Measurements from ENCODE around the gene ENDOG. TPM values are rescaled to one million over a fixed set of nuclear protein-coding genes. Genes with fewer than 3 reads are reported as not detected.
"Not testable (repeated sequence)": the region's sequence is repeated elsewhere in the genome, so short reads cannot be mapped to it uniquely, and the experiment has no call there.

The ENDOG gene
- total RNA-seq, 1 experiment from 2014 or later: 25.8 TPM

- ChIA-PET CTCF (interaction anchor here (0.5 to 1.7 kb wide), 3 partner anchors 20 to 216 kb away, joined by 4 to 6 read pairs (median 4); partner anchors contain the start of genes ENDOG and SH3GLB2), POLR2A (interaction anchor here (0.5 to 0.6 kb wide), 2 partner anchors 111 to 114 kb away, joined by 4 to 12 read pairs; no protein-coding TSS in a partner anchor)
- no peak overlapping the region for H3K4me3 Mint-ChIP-seq
- H3K27me3 Mint-ChIP-seq (ENCODE audit: low read depth): no peaks in the 10 kb centered on the region
- H3K36me3 Mint-ChIP-seq: peaks cover 38% of the 10 kb centered on the region
- no peaks in the 10 kb centered on the region for H3K4me1 Mint-ChIP-seq
- ATAC-seq (no peak), DNase-seq (ENCODE audit: low spot score) (no peak)
- H3K9me3 Mint-ChIP-seq: no peaks in the 10 kb centered on the region
- TF ChIP-seq SMAD4 (CRISPR knock-in tag; IDR thresholded peaks at IDR 0.05) (no peak), GABPB1 (CRISPR knock-in tag; IDR thresholded peaks at IDR 0.05) (0 out of 2 replicates have a peak, but pooled peaks have one; percentile 18), NFE2L1 (CRISPR knock-in tag; IDR thresholded peaks at IDR 0.05) (no peak), ZNF138 (CRISPR knock-in tag; conservative IDR thresholded peaks at IDR 0.05) (no peak), NR1H2 (CRISPR knock-in tag; IDR thresholded peaks at IDR 0.05) (no peak)
- TF ChIP-seq, protein P1, sequence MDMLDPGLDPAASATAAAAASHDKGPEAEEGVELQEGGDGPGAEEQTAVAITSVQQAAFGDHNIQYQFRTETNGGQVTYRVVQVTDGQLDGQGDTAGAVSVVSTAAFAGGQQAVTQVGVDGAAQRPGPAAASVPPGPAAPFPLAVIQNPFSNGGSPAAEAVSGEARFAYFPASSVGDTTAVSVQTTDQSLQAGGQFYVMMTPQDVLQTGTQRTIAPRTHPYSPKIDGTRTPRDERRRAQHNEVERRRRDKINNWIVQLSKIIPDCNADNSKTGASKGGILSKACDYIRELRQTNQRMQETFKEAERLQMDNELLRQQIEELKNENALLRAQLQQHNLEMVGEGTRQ (CRISPR knock-in tag; IDR thresholded peaks at IDR 0.05): no peak
- H3K27ac Mint-ChIP-seq: no peak overlapping the region
These were observed 20.0 kb downstream of the ENDOG start for GRCh38 chr9:128838338-128838737.

DNA sequence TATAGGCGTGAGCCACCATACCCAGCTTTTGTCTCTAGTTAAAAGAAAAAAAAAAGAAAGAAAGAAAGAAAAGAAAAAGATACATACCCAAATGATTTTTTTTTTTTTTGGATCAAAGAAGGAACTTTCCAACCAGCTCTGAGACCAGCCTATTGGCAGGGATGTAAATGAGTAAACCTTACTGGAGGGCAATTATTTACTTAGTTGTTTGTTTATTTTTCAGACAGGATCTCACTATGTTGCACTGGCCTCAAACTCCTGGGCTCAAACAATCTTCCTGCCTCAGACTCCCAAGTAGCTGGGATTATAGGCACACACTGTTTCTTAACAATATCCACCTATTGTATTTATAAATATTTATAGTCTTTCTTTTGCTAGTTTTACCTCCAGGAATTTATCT lies 22.2 kb downstream of the ENDOG start:
- Mint-ChIP-seq H3K27me3 (ENCODE audit: low read depth) (no peaks in the 10 kb centered on the region), H3K9me3 (no peaks in the 10 kb centered on the region), H3K36me3 (peaks cover 26% of the 10 kb centered on the region), H3K4me3 (no peak overlapping the region), H3K4me1 (no peaks in the 10 kb centered on the region), H3K27ac (no peak overlapping the region)
- no peak for TF ChIP-seq NR3C1 (CRISPR knock-in tag; conservative IDR thresholded peaks at IDR 0.05; ENCODE audit: low read depth)
- TF ChIP-seq SMAD4 (CRISPR knock-in tag; IDR thresholded peaks at IDR 0.05): no peak
- ATAC-seq (no peak), DNase-seq (ENCODE audit: low spot score) (no peak)
- POLR2A ChIA-PET: no interaction called here
- CTCF ChIA-PET: interaction anchor here (0.6 kb wide), 1 partner anchor 87 kb away, joined by 3 read pairs; no protein-coding TSS in a partner anchor

GRCh38 chr9:128841694-128842492 lies 23.6 kb downstream of the ENDOG start:
- no peak for TF ChIP-seq ZNF416 (CRISPR knock-in tag; IDR thresholded peaks at IDR 0.05)
- no peak for TF ChIP-seq FOXP1 (CRISPR knock-in tag; IDR thresholded peaks at IDR 0.05; ENCODE audit: borderline replicate concordance)
- no peak for TF ChIP-seq SMAD4 (CRISPR knock-in tag; IDR thresholded peaks at IDR 0.05)
- no peak for TF ChIP-seq ZNF121 (CRISPR knock-in tag; IDR thresholded peaks at IDR 0.05)
- no peak for TF ChIP-seq FOXJ3 (CRISPR knock-in tag; IDR thresholded peaks at IDR 0.05; ENCODE audit: borderline replicate concordance)
- no peak for TF ChIP-seq ZNF232 (CRISPR knock-in tag; IDR thresholded peaks at IDR 0.05)
- TF ChIP-seq CREM (CRISPR knock-in tag; IDR thresholded peaks at IDR 0.05): no peak
- Mint-ChIP-seq H3K4me3 (no peak overlapping the region), H3K27ac (peak overlapping the region; percentile 77; the same call in 1 of the 2 replicates), H3K36me3 (peaks cover 23% of the 10 kb centered on the region), H3K27me3 (ENCODE audit: low read depth) (no peaks in the 10 kb centered on the region), H3K9me3 (no peaks in the 10 kb centered on the region), H3K4me1 (no peaks in the 10 kb centered on the region)
- DNase-seq (ENCODE audit: low spot score) (no peak), ATAC-seq (no peak)
- CTCF ChIA-PET: no interaction called here
- POLR2A ChIA-PET: interaction anchor here (0.6 kb wide), 1 partner anchor 83 kb away, joined by 4 read pairs; no protein-coding TSS in a partner anchor

DNA sequence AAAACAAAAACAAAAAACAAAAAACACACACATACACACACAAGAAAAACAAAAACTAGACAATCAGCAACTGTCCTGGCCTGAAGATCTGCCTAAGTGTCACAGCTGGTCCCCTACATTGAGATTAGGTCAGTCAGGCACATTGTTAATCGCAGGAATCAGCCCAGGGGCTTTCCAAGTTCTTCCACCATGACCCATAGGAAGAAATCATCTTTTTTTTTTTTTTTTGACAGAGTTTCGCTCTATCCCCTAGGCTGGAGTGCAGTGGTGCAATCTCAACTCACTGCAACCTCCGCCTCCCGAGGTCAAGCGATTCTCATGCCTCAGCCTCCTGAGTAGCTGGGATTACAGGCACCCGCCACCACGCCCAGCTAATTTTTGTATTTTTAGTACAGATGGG lies 24.9 kb downstream of the ENDOG start:
- ATAC-seq; H3K4me3 Mint-ChIP-seq; H3K27me3 Mint-ChIP-seq (ENCODE audit: low read depth); H3K4me1 Mint-ChIP-seq; H3K27ac Mint-ChIP-seq; H3K9me3 Mint-ChIP-seq; CTCF ChIA-PET; DNase-seq (ENCODE audit: low spot score); POLR2A ChIA-PET: not testable (repeated sequence)
- peaks cover 23% of the 10 kb centered on the region for H3K36me3 Mint-ChIP-seq

DNA sequence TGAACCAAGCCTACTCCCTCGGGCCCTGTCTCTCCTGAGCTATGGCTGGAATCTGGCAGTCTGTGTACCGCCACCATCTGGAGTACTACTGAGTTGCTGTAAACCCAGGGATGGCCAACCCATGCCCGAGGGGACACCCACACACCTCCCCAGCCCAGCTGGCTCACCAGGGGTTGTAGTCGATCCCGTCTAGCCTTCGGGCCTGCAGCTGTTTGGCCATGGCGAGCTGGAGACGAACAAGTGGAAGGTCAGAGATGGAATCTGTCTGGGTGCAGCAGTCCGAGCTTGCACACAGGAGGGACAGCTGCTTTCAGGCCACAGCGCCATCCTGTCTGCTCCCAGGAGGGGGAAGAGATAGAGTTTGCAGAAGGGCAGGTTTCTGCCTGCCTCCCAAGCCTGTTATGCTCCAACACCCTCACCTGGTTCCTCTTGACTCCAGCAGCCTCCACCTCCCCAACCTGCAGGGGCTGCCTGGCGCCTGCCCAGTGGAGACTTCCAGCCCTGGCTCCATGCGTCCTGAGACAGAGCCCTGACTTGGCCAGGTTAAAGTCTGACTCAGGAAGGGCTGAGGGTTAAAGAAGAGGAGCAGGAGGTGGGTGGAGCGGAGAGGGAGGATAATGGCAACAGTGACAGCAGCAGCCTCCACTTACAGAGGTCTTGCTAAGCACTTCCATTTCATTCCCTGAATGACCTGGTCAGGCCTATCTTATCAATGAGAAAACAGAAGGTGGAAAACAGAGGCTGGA lies 27.1 kb downstream of the ENDOG start:
- POLR2A ChIA-PET: interaction anchor here (1.3 kb wide), 1 partner anchor 16 kb away, joined by 6 read pairs; the partner anchor contains the start of gene SPOUT1
- no peak overlapping the region for H3K4me3 Mint-ChIP-seq
- ATAC-seq (peak; percentile 92), DNase-seq (ENCODE audit: low spot score) (peak; percentile 45)
- peaks cover 25% of the 10 kb centered on the region for H3K36me3 Mint-ChIP-seq
- CTCF ChIA-PET: interaction anchor here (0.6 to 1.8 kb wide), 13 partner anchors 15 to 121 kb away, joined by 3 to 9 read pairs (median 3); partner anchors contain the start of genes ENDOG, SPOUT1 and ZDHHC12
- H3K27me3 Mint-ChIP-seq (ENCODE audit: low read depth): no peaks in the 10 kb centered on the region
- H3K4me1 Mint-ChIP-seq: no peaks in the 10 kb centered on the region
- H3K9me3 Mint-ChIP-seq: peaks cover 14% of the 10 kb centered on the region
- peak overlapping the region; percentile 87 for H3K27ac Mint-ChIP-seq
- TF ChIP-seq ESRRA (CRISPR knock-in tag; IDR thresholded peaks at IDR 0.05; ENCODE audit: borderline replicate concordance) (no peak), ZNF423 (CRISPR knock-in tag; IDR thresholded peaks at IDR 0.05) (no peak), FOXP1 (CRISPR knock-in tag; IDR thresholded peaks at IDR 0.05; ENCODE audit: borderline replicate concordance) (no peak), GABPB1 (CRISPR knock-in tag; IDR thresholded peaks at IDR 0.05) (no peak), ZNF317 (CRISPR knock-in tag; IDR thresholded peaks at IDR 0.05; ENCODE audit: borderline replicate concordance, low read depth) (no peak), IRF2 (CRISPR knock-in tag; IDR thresholded peaks at IDR 0.05; ENCODE audit: borderline replicate concordance, low read depth) (no peak), ATF6 (CRISPR knock-in tag; IDR thresholded peaks at IDR 0.05) (no peak), ZNF416 (CRISPR knock-in tag; IDR thresholded peaks at IDR 0.05) (no peak)
- TF ChIP-seq, protein P1 (CRISPR knock-in tag; IDR thresholded peaks at IDR 0.05): no peak

Measured in WTC11 (cell line).